ENCODE measurements around the gene DIAPH1.

The DIAPH1 gene

DNA sequence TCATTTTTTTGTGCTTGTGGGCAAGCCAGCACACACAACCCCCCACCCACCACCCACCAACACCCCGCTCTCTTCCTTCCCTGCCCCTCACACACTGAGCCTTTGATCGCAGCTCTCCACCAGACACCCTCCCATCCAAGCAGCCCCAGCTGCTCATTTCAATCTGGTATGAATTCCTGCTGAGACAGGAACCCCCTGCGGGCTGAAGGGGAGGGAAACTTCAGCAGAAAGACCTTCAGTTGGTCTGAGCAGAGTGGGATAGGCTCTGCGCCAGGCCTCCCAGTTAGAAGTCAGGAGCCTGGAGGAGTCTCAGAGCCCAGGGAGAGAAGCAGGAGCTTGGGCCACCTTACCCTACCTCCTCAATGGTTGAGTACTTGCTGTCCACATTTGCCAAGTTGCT lies 122.8 kb downstream of the DIAPH1 start:
- DNase-seq, result no peak

- no peak for DNase-seq
Observed at GRCh38 chr5:141495453-141495811, 123.4 kb downstream of the DIAPH1 start.

GRCh38 chr5:141494761-141495452 lies 123.9 kb downstream of the DIAPH1 start:
- DNase-seq, result no peak

- no peak for DNase-seq
Observed at GRCh38 chr5:141493500-141494422, 125.0 kb downstream of the DIAPH1 start.

DNA sequence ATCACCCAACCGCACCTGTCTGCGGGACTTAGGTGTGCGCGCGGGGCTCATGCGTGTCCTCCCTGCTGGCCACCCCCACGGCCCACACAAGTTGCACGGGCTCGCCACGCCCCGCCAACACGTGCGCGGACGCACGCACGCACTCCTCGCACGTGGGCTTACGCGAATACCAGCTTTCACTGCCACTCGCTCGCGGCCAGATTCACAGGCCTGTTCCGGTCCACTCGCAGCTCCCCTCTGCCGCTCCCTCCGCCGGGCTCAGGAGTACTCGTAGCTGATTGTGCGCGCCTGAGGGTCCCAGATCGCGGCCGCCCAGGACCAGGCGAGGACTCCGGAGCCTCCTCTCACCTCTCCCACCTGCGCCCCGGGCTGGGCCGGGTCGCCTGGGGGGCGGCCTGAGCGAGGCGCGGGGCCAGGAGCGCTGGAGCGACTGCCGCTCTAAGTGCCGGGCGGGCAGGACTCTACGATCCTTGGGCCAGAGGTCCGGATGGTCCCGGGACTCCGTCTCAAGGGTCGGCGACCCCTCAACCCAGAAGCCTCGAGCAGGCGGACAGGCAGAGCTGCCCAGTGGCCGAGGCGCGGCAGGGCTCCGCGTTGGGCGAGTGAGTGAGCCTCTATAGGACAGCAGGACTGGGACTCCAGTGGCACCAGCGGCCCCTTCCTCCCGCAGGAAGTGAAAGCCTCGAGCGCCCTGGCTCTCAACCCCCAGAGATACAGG lies 126.5 kb downstream of the DIAPH1 start:
- no peak for DNase-seq

DNA sequence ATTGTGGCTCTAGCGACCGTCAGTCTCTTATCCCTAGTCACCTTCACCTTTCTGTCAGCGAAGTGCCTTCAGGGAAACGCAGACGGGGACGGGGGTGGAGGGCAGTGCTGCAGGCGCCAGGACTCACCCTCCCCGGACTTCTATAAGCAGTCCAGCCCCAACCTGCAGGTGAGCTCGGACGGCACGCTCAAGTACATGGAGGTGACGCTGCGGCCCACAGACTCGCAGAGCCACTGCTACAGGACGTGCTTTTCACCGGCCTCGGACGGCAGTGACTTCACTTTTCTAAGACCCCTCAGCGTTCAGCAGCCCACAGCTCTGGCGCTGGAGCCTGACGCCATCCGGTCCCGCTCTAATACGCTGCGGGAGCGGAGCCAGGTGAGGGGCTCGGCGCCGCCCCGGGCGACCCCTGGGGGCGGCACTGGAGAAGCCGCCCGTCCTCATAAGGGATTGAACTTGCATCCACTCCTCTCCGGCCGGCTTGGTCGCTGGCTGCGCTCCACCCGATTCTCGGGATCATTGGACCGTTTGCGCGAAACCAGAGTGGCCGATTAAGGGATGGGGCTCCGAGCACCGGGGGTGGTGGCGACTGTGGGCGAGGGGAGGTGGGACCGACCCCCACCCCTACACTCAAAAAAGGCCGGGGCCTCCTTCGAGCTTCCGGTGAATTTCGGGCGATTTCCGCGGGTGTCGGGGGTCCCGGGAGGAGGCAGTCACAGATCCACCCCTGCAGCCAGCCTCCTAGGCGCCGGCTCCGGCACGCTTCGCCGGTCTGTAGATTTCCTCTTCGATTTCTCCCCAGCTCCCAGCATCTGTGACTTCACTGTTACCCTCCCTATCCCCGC lies 127.3 kb downstream of the DIAPH1 start:
- no peak for DNase-seq

DNA sequence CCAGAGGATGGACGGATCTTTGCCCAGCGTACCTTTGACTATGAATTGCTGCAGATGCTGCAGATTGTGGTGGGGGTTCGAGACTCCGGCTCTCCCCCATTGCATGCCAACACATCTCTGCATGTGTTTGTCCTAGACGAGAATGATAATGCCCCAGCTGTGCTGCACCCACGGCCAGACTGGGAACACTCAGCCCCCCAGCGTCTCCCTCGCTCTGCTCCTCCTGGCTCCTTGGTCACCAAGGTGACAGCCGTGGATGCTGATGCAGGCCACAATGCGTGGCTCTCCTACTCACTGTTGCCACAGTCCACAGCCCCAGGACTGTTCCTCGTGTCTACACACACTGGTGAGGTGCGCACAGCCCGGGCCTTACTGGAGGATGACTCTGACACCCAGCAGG lies 128.0 kb downstream of the DIAPH1 start:
- DNase-seq, result no peak

DNA sequence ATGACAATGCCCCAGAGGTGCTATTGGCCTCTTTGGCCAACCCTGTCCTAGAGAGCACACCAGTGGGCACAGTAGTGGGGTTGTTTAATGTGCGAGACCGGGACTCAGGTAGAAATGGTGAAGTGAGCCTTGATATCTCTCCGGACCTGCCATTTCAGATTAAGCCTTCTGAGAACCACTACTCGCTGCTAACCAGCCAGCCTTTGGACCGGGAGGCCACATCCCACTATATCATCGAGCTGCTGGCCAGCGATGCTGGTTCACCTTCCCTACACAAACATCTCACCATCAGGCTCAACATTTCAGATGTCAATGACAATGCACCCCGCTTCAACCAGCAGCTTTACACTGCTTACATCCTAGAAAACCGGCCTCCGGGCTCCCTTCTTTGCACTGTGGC lies 128.5 kb downstream of the DIAPH1 start:
- DNase-seq, result no peak

GRCh38 chr5:141489841-141490240 lies 129.0 kb downstream of the DIAPH1 start:
- no peak for DNase-seq

DNA sequence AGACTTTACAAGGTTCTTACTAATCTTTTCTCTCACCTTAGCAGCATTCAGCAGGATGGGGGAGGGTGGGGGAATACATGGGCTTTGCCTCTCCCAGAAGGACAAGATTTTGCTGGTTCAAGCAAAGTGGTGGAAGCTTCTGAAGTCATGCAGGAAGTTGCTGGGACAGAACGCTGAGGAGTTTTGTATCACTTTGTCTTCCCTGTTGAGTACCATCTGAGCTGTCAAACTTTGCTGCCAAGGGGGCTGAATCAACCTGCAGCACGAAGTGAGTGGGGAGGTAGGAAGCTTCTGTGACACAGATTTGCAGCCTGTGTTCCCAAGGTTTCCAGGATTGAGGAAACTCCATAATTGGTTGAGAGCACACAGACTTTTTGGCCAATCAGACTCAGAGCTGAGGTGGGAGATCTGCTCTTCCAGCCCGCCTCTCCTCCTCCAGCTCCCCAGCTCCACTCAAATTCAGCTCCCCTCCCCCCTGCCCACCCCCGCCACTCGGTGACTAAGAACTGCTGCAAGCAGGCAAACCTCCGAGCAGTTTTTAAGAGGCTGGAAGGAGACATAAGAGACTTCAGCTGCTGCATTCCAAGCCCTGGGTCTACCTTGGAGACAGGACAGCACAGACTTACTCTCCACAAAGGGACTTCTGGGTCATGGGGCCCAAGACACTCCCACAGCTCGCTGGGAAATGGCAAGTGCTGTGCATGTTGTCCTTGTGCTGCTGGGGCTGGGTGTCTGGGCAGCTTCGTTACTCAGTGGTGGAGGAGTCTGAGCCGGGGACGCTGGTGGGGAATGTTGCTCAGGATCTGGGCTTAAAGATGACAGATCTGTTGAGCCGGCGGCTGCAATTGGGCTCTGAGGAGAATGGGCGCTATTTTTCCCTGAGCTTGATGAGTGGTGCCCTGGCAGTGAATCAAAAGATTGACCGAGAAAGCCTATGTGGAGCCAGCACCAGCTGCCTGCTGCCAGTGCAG lies 129.9 kb downstream of the DIAPH1 start, which contains the start of gene PCDHGC5:
TSS of gene PCDHGC5 (plus strand) at position 491 of the 971 bp plus-strand sequence. CDS start at position 651, 160 bp downstream.
- no peak for DNase-seq

DNA sequence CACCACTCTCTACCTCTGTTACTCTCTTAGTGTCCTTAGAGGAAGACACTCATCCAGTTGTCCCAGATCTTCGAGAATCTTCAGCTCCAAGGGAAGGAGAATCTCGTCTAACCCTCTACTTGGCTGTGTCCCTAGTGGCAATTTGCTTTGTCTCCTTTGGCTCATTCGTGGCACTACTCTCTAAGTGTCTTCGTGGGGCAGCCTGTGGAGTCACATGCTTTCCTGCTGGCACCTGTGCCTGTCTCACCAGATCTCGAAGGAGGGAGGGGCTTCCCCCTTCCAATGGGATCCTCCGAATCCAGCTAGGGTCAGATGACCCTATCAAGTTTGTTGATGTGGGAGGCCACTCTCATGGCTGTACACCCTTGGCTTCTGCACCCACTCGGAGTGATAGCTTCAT lies 131.7 kb downstream of the DIAPH1 start:
- DNase-seq, result no peak

DNA sequence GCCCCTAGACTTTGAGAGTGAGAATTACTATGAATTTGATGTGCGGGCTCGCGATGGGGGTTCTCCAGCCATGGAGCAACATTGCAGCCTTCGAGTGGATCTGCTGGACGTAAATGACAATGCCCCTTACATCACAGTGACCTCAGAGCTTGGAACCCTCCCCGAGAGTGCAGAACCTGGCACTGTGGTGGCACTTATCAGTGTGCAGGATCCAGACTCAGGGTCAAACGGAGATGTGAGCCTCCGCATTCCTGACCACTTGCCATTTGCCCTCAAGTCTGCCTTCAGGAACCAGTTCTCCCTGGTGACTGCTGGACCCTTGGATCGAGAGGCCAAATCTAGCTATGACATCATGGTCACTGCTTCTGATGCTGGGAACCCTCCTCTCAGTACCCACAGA lies 132.7 kb downstream of the DIAPH1 start:
- no peak for DNase-seq

- DNase-seq, result no peak
Observed at GRCh38 chr5:141485321-141486055, 133.3 kb downstream of the DIAPH1 start.

- no peak for DNase-seq
Observed at GRCh38 chr5:141484641-141485311, 134.0 kb downstream of the DIAPH1 start, which contains the start of gene PCDHGC4. PCDHGC4 (plus strand) TSS chr5:141485030; CDS start chr5:141485174, 144 bp downstream.

DNA sequence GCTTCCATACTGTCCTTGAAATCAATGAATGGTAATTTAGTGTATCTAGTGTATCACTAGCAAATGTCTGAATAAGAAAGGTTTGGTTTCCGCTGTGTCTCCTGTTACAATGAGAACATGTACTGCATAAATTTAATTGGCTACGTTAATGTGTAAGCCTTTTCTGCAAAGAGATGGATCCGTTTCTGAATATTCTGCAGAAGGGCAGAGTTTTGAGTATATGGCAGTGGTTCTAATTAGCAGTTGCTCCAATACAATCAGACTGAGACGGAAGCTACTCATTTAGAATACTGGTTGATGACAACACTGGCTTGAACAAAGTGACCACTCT lies 134.5 kb downstream of the DIAPH1 start:
- DNase-seq, result no peak

DNA sequence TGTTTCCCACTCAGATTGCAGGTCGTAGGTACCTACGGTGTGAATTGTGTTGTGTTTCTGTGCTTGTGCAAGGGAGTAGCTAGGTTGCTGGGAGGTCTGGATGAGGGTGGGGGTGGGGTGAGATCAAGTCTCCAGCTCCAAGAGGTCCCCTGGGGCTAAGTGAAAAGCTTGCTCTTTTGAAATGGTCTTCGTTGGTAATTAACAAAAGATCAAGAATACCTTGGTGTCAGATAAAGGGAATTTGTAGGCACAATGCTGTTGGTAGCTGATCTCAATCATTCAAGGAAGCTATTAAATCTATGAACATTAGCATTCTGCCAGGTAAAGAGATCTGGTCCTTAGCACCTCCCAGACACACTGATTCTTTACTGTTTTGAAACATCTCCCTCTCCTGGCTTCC lies 134.9 kb downstream of the DIAPH1 start:
- DNase-seq, result no peak

DNA sequence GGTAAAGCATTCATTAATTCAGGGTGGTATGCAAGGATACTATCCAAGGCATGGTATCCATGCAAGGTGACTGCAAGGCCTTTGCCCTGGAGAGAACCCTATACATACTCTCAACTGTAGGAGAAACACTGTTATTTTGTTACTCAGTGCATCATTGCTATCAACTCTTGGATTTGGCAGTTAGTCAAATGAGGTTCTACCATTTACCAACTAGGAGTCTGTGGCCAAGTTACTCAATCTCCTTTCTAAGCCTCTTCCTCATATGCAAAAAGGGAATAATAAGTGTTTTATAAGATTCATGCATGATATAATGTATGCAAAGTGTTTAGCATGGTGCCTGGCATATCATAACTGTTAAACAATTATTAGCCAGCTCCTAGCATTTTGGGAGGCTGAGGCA lies 139.0 kb downstream of the DIAPH1 start:
- no peak for DNase-seq

- DNase-seq, result no peak
Observed at GRCh38 chr5:141478321-141478945, 140.4 kb downstream of the DIAPH1 start.

DNA sequence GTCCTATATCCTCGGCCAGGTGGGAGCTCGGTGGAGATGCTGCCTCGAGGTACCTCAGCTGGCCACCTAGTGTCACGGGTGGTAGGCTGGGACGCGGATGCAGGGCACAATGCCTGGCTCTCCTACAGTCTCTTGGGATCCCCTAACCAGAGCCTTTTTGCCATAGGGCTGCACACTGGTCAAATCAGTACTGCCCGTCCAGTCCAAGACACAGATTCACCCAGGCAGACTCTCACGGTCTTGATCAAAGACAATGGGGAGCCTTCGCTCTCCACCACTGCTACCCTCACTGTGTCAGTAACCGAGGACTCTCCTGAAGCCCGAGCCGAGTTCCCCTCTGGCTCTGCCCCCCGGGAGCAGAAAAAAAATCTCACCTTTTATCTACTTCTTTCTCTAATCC lies 141.0 kb downstream of the DIAPH1 start:
- DNase-seq, result no peak

Data from CD4-positive, alpha-beta T cell treated with Interleukin-17A for 1 hour (primary cell).